Measurements from ENCODE around the gene EDEM2.
A peak's percentile ranks its signal among the peaks of the same experiment; 100 is the strongest.
"Not testable (repeated sequence)": the region's sequence is repeated elsewhere in the genome, so short reads cannot be mapped to it uniquely, and the experiment has no call there.

The EDEM2 gene

GRCh38 chr20:35085477-35086225, 61.5 kb downstream of the EDEM2 start:
- DNase-seq: peak; percentile 55

- no peak for DNase-seq
Measured at GRCh38 chr20:35084998-35085397, 62.1 kb downstream of the EDEM2 start.

- not testable (repeated sequence) for DNase-seq
Measured at GRCh38 chr20:35080348-35080642, 66.8 kb downstream of the EDEM2 start.

- no peak for DNase-seq
Measured at GRCh38 chr20:35079472-35080347, 67.4 kb downstream of the EDEM2 start.

GRCh38 chr20:35077872-35078271, 69.3 kb downstream of the EDEM2 start:
- DNase-seq: no peak

- no peak for DNase-seq
Measured at GRCh38 chr20:35077341-35077740, 69.8 kb downstream of the EDEM2 start.

GRCh38 chr20:35071436-35072153, 75.5 kb downstream of the EDEM2 start:
- DNase-seq: not testable (repeated sequence)

- DNase-seq: no peak
Measured at GRCh38 chr20:35066194-35066593, 80.9 kb downstream of the EDEM2 start.

Data from SIG-M5 (cell line).